Stimulated activated CD8-positive, alpha-beta memory T cell treated with anti-CD3 and anti-CD28 coated beads, Interleukin-2, amount 100 ng/mL, for 48 hours (primary cell): ENCODE data around the gene EDN1.
A peak's percentile ranks its signal among the peaks of the same experiment; 100 is the strongest.

ENCODE experiments used
- DNase-seq, 2 donors: peaks; one replicate each; pipeline ENCODE4 v3.0.0-alpha.2; 2020; ENCODE audit warnings: low read depth in 2 of 2

The EDN1 gene

DNA sequence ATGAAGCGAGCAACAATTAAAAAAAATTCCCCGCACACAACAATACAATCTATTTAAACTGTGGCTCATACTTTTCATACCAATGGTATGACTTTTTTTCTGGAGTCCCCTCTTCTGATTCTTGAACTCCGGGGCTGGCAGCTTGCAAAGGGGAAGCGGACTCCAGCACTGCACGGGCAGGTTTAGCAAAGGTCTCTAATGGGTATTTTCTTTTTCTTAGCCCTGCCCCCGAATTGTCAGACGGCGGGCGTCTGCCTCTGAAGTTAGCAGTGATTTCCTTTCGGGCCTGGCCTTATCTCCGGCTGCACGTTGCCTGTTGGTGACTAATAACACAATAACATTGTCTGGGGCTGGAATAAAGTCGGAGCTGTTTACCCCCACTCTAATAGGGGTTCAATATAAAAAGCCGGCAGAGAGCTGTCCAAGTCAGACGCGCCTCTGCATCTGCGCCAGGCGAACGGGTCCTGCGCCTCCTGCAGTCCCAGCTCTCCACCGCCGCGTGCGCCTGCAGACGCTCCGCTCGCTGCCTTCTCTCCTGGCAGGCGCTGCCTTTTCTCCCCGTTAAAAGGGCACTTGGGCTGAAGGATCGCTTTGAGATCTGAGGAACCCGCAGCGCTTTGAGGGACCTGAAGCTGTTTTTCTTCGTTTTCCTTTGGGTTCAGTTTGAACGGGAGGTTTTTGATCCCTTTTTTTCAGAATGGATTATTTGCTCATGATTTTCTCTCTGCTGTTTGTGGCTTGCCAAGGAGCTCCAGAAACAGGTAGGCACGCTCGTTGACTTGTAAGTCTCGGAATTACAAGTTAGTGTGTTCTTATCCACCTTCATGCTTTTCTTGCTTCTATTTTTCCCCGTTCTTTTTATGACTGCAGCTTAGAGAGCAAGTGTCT is at the start of gene EDN1:
Gene EDN1 (plus strand): TSS at position 429 of the 888 bp plus-strand sequence. CDS start 269 bp downstream, at position 698.
- DNase-seq, result peak; percentile 44 to 54

DNA sequence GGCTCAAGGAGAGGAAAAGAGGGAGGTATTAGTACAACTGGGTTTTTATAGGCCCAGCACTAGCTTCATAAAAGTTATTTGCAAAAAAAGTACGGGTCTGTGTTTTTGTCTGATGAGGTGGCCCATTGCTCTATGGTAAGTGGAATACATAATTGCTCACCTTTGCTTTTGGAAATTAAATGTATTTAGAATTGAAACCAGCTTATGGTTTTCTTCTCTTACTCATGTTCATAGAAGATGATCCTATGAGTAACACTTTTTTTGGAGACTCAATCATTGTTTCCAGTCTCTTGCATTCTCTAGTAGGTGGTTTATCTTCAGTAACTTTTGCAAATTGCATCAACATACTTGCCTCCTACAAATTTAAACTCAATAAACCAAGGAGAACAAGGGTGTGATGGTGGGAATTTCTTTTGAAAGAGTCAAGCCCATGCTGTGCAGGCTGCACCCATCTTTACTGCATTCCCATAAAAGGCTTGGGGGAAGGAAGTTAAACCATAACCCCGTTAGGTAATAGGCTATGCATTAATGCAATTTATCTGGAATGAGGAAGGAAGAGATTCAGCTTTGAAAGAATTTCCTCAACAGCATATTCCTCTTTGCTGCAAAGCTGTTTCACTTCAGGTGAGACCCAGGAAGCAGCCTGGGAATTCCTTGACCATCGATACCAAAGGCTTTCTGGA is 48.5 kb upstream of the EDN1 start:
- DNase-seq, result no peak

DNA sequence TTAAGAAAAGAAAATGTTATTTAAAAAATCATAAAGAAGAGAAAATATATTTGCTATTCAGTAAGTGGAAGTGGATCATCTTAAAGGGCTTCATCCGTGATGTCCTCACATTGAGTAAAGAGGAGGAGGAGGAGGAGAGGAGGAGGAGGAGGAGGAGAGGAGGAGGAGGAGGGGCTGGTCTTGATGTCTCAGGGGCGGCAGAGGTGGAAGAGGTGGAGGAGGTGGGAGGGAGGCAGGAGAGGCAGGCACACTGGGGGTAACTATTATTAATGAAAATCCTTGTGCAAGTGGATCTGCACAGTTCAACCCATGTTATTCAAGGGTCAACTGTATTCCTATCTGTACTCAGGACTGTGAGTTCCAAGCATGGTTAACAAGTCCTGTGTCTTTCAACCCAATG is 47.0 kb upstream of the EDN1 start:
- DNase-seq, result no peak

DNA sequence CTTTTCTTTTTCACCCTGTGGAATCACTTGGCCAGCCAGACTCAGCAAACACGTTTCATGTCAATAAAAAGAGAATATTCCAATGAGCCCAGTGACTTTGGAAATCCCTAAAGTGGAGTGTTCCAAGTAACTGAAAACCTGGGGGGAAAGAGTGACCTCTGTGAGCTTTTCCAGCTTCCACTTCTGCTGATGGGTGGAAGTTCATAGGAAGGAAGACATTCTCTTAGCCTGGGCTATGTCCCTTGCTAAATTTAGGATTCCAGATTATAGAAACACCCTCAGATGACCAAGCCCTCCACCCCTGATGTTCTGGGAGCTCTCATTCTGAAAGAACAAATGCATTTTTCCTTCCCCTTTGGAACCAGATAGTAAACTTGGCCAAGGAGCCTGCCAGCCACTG is 44.8 kb upstream of the EDN1 start:
- DNase-seq, result no peak

DNA sequence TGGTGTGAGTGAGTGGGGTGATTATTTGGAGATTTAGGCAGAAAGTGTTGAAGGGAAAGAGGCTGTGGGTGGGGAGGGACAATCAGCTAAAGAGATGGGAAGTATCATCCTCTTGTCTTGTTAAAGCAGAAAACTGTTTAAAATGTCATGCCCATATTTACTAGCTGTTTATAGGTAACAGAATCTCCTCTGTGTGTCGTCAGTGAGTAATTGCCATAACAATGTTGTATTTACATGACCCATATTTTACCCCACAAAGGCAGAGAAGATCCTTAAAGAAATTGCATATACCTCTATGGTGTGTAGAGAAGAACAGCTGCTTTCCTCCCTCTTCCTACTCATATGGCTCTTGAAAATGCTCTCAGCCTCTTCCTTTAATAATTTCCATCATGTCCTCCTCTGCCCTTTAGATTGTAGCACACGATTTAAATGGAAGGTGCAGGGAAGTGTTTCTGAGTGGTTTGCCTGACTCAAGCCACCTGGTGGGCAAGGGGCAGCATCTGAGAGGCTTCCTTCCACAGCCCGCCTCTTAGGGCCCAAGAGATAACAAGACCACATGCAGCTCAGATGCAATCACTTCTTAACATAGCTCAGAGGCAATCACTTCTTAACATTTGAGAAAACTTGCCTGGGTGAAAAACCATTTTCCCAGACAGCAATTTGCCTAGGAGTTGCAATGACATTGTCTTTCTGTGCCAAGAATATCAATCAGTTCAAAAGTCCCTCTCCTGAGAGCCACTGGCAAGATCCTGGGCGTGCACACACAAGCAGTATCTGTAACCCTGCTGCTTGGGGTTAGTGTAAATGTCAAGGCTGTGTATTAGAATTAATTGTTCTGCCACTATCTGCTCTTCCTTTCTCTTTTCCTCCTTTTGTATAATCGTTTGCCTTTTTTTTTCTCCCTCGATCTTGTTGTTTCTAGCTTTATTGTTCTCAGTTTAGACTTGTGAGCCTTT is 44.1 kb upstream of the EDN1 start:
- DNase-seq, result no peak

DNA sequence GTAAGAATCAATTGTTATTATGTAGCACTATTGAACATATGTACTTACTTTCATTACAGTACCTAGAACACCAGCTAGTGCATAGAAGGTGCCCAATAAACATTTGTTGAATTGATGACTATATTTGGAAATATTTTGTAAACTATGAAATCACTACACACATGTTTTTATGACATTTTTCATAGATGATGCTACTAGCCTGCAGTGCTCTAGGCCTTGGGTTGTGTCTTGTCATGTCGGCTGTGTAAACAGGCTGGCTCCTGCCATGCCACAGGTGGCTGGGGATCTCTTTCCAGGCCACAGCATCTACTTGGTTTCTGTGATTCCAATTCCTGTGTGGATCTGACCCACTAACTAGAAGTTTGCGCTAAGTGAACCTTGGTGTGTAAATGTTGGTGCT is 43.3 kb upstream of the EDN1 start:
- DNase-seq, result no peak

DNA sequence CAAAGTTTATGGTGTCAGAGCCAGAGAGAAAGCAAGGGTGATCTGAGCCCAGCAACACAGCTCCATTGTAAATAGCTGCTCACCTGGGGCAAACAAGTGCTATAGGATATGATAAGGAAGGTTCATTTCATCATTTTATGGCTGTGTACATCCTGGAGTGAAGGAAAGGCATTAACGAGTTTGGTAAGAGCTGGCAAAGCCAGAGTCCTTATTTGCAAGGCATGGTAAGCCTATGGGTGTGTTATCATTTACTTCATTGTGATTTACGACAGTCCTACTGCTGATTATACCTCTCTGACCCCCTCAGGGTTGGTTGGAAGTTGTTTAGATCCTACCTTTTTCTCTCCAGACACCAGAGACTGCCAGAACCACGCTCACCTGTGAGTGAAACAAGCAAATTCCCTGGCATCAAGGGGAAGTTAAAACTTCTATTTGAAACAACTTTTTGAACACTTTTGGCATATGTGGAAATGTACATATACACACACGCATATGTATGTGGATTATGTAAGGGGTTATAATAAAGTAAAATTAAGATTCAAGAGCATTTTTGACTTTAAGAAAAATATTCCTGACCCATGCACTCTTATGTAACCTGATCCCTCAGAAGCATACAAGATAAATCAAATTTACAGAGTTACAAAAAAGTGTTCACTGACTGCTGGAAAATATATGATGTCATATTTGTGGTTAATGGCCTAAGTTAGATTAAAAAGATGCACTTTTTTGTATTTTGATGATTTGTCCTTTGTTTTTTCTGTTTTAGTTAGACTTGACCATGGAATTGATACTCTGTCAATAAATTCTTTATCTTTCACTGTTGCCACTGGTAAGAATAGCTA is 40.4 kb upstream of the EDN1 start:
- DNase-seq, result no peak

DNA sequence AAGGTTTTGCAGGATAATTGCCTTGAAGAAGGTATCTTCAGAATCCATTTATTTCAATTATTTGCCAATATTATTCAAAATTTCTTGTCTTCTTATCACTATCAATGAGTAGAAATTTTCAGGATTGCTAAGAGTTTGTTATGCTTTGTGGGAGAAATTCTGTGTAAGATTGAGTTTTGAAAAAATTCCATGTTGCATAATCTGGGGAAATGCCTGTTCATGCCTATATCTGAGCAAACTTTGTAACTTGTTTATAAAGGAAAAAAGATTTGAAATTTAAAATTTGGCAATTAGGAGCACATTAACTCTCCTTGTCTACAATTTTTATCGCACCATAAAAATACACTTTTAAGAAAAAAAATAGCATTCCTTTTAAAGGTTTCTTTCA is 39.8 kb upstream of the EDN1 start:
- no peak for DNase-seq

DNA sequence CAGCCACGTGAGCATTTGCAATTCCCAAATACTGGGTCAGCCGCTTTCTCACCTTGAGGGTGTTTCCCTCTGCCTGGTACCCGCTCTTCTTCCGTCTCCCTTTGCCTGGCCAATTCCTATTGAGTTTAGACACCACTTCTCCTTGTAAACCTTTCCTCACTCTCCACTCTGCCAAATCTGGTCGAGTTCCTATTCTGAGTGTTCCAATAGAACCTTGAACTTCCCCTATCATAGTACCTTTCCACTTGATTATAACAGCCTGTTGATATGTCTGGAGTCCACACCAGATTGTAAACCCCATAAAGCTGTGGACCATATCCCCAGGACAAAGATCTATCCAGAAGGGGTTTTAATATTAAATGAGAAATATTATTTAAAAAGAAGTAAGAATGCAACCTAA is 36.0 kb upstream of the EDN1 start:
- no peak for DNase-seq

DNA sequence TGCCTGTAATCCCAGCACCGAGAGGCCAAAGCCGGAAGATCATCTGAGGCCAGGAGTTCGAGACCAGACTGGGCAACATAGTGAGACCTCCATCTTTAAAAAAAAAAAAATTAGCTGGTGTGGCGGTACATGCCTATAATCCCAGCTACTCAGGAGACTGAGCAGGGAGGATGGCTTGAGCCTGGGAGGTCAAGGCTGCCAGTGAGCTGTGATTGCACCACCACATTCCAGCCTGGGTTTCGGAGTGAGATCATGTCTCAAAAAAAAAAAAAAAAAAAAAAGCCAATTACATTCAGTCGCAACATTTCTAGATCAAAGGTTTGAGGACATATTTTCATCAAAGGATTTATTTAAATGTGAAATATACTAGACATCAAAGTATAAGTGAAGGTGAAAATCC is 32.0 kb upstream of the EDN1 start:
- no peak for DNase-seq

DNA sequence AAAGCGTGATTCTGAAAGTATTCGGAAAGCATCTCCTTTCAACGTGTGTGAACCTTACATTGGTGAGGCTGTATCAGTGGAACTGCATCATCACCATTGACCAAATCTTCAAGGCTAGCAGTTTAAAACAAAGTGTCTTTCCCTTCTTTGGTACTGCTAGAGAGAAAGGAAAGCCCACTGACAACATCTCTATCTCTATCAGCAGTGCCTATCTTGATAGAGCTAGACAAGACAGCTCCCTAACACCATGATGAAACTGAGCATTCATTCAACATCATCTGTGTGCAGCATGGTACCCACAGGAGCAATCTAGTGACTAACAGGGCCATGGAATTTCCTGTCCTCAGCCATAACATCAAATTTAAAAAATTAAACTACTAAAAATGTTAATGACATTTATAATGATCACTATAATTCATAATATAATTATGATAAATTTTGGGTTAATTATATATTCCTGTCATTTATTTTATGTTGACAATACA is 31.5 kb upstream of the EDN1 start:
- no peak for DNase-seq

DNA sequence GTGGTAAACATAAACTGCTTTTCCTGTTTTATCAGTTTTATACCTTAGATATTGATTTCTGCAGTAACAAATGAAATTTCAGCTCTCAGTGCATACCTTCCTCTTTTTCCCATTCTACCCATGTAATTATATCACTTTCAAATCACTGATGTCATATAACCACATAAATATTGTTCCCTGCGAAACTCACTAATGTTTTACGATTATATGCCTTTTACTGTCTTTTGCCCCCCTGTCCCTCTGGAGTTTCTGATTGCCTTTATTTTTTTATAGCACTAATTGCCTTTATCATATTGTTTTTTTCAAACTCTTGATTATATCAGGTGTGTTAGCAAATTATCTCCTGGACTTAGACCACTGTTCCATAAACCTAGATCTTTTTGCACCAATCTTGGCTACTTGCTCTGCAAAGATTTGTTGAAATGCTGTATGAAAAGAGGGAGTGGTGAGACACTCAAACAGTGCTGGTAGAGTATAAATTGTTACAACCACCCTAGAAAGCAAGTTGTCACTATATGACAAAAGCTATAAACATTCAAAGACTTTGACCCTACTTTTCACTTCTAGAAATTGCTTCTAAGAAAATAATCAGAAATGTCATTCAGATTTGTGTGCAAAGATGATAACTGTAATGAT is 29.6 kb upstream of the EDN1 start:
- DNase-seq, result no peak

DNA sequence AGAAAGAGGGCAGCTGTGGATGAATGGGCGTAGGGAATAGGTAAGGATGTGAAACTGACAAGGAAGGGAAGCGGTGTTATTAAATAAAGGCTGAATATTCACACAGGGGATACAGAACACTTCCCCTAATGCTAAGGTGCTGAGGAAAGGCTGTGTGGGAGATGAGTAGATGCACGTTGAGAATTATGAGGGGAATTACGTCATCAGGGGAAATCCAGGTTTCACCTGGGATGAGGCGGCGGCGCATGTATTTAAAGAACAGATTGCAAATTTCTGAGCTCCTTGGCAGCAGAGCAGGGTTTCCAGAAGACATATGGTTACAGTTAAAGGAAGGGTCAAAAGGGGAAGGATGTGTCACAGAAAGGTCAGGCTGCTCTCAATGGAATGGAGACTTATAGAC is 28.7 kb upstream of the EDN1 start:
- no peak for DNase-seq

DNA sequence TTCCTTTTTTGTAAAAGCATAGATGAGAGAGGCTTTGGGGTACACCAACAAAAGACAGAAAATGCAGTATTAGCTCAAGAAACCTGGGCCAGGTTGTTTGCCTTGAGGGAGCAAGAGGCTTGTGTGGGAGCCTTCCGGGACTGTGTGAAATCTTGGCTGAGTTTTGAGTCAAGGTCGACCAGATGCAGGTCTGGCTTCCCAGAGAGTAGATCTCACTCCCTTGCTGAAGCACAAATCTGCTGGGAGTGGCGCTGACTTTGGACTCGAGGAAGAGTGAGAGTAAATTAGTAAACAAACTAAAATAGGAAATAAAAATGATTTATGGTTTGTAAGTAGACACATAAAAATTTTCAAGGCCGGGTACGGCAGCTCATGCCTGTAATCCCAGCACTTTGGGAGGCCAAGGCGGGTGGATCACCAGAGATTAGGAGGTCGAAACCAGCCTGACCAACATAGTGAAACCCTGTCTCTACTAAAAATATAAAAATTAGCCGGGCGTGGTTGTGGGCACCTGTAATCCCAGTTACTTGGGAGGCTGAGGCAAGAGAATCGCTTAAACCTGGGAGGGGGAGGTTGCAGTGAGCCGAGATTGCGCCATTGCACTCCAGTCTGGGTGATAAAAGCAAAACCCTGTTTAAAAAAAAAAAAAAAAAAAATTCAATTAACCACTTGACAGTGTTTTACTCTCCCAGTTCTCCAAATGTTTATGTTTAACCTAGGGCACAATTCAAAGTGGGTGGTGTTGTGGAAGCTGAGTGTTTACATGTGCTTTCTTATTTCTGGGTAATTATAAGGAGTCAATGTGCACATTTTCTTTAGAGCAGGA is 27.7 kb upstream of the EDN1 start:
- DNase-seq, result no peak

DNA sequence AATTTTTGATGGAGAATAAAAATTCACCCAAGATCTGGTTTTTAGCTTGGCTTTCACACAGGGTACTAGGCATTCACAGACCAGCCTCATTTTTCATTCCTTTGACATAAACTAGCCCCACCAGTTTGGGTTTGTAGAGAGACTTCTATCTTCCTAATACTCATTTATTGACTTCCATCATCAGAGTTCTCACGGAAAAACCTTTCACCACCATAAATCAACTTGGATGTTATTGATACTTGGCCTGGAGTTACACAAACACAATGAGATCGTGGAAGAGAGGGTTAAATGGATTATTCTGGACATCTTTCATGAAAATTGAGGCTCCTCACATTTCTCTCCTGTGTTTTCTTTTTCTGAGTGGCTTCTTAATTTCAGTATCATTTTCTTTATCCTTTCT is 26.8 kb upstream of the EDN1 start:
- no peak for DNase-seq

DNA sequence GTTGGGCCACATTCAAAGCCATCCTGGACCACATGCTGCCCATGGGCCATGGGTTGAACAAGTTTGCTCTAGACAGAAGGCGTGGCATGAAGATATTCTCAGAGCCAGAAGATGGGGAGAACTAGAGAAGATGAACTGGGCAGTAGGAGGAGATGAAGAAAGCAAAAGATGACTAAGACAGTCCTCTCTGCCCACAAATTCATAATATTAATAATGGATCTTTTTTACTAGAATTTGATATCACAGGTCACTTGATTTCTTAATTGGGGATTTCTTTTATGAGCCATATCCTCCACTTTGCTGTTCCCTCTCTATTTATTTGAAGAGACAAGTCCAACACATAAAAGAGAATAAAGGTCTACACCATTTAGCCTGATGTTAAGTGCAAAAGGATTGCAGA is 25.5 kb upstream of the EDN1 start:
- DNase-seq, result no peak

DNA sequence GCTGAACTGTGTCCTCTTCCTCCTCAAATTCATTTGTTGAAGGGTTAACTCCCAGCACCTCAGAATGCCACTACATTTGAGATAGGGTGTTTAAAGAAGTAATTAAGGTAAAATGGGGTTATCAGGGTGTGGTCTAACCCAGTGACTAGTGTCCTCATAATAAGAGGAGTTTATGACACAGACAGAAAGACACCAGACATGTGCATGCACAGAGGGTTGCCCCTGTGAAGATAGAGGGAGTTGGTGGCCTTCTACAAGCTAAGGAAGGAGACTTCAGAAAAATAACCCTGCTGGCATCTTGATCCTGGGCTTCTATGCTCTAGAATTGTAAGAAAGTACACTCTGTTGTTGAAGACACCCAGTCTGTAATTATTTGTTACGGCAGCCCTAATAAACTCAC is 24.9 kb upstream of the EDN1 start:
- no peak for DNase-seq

DNA sequence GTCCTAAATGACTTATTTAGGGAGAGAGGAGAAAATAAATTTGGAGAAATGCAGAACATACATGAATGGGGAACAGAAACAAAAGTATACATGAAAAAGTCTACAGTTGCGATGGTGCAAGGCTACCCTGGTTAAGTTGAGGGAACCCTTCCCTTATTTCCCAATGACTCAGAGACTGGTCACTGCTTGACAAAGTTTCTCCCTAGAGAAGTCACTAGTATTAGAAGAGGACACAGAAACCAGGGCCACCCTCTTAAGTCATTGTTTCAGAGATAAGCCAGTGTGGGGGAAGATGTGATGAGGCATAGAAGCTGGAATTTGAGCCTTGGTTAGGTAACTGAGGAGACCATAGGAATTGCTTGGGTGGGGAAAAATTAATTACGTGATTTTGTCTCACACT is 24.4 kb upstream of the EDN1 start:
- DNase-seq, result no peak

DNA sequence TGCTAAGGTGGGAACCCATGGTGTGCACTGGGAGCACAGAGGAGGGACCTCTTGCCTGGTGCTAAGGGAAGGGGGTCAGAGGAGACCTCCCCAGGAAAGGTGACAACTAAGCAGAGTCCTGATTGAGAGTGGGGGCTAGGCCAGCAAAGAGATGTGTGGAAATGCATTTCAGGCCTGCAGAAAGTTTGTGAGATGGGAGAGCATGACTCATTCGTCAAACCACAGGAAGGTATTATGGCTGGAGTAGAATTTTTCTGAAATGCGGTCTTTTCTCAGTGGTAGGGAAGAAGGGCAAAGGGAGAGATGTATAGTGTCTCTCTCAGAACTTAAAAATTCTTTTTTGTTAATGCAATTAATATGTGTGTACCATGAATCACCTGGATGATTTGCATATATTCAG is 23.6 kb upstream of the EDN1 start:
- DNase-seq, result no peak

DNA sequence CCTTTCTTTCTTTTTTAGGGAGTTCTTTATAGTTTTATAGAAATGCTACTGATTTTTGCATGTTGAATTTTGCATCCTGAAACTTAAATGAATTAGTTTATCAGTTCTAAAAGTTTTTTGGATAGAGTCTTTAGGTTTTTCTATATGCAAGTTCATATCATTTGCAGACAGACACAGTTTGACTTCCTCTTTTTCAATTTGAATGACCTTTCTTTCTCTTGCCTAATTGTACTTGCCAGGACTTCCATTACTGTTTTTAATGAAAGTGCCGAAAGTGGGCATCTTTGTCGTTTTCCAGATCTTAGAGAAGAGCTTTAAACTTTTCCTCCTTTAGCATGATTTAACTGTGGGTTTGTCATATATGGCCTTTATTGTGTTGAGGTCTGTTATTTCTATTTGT is 21.1 kb upstream of the EDN1 start:
- no peak for DNase-seq
